Pons (tissue), 1 donor: Measurements from ENCODE around the gene GPAT2.
"Not testable (repeated sequence)": the region's sequence is repeated elsewhere in the genome, so short reads cannot be mapped to it uniquely, and the experiment has no call there.

Experiments used
- DNase-seq: peaks from one replicate; pipeline ENCODE4 v3.0.0-alpha.2; 2016; ENCODE audit warnings: low spot score

Gene GPAT2

GRCh38 chr2:96034792-96035191, at the start of gene GPAT2:
Gene GPAT2 (minus strand): TSS chr2:96034916. CDS start chr2:96032359, 2,557 bp downstream.
- not testable (repeated sequence) for DNase-seq

GRCh38 chr2:96083989-96084857, 49.5 kb upstream of the GPAT2 start:
- DNase-seq = no peak

- DNase-seq = no peak
Measured at GRCh38 chr2:96083064-96083939, 48.6 kb upstream of the GPAT2 start.

- DNase-seq = no peak
Measured at GRCh38 chr2:96082211-96083063, 47.7 kb upstream of the GPAT2 start.

- DNase-seq = no peak
Measured at GRCh38 chr2:96081042-96081441, 46.3 kb upstream of the GPAT2 start.

- DNase-seq = no peak
Measured at GRCh38 chr2:96075199-96075771, 40.6 kb upstream of the GPAT2 start.

- DNase-seq = no peak
Measured at GRCh38 chr2:96074156-96074555, 39.4 kb upstream of the GPAT2 start.

- DNase-seq = no peak
Measured at GRCh38 chr2:96073170-96073775, 38.6 kb upstream of the GPAT2 start.

GRCh38 chr2:96072746-96073145, 38.0 kb upstream of the GPAT2 start:
- DNase-seq = no peak

GRCh38 chr2:96071977-96072491, 37.3 kb upstream of the GPAT2 start:
- DNase-seq = peak; percentile 73

GRCh38 chr2:96071087-96071976, 36.6 kb upstream of the GPAT2 start:
- not testable (repeated sequence) for DNase-seq

- DNase-seq = not testable (repeated sequence)
Measured at GRCh38 chr2:96070351-96070750, 35.6 kb upstream of the GPAT2 start.

GRCh38 chr2:96069878-96070277, 35.2 kb upstream of the GPAT2 start:
- not testable (repeated sequence) for DNase-seq

GRCh38 chr2:96067902-96068581, 33.3 kb upstream of the GPAT2 start:
- not testable (repeated sequence) for DNase-seq

- DNase-seq = not testable (repeated sequence)
Measured at GRCh38 chr2:96067098-96067660, 32.5 kb upstream of the GPAT2 start.

GRCh38 chr2:96066511-96066910, 31.8 kb upstream of the GPAT2 start:
- DNase-seq = not testable (repeated sequence)

- DNase-seq = not testable (repeated sequence)
Measured at GRCh38 chr2:96065954-96066353, 31.2 kb upstream of the GPAT2 start.

GRCh38 chr2:96065381-96065930, 30.7 kb upstream of the GPAT2 start:
- no peak for DNase-seq
